PC-9 (cell line): ENCODE measurements around the gene ELL2. TPM values are rescaled to one million over a fixed set of nuclear protein-coding genes. Genes with fewer than 3 reads are reported as not detected.

Experiments used
- BruUV-seq: library from RNA; stranded (reverse); fragments of 400-500 nt; replicated peaks from 2 replicates; lab custom pipeline; 2021; lab: Mats Ljungman, UMichigan
- CTCF ChIA-PET: fragments of 300-600 bp; sonication (Branson Sonifier 250); formaldehyde crosslinking; loops from one replicate; lab custom pipeline; 2022; ENCODE audit warnings: antibody characterized with exemption; lab: Charles Lee
- POLR2A ChIA-PET: fragments of 300-600 bp; sonication (Branson Sonifier 250); formaldehyde crosslinking; loops from one replicate; lab custom pipeline; 2022; ENCODE audit warnings: antibody characterized with exemption; ENCODE audit not compliant: unreplicated experiment; lab: Charles Lee
- DNase-seq, 2 experiments: peaks; one replicate each; pipeline versions ENCODE4 v3.0.0 to v3.0.0-alpha.2; 2015 to 2022; ENCODE audit warnings: mixed read lengths in 1 of 2
- H2AFZ ChIP-seq: fragments of 200-600 bp; sonication (generic); 2 replicates; pipeline ENCODE4 v1.8.1; 2017; ENCODE audit warnings: antibody characterized with exemption
- H3F3A ChIP-seq: fragments of 200-600 bp; sonication (generic); 2 replicates; pipeline ENCODE4 v1.8.1; 2017; ENCODE audit warnings: antibody characterized with exemption, mild to moderate bottlenecking, low read depth; ENCODE audit not compliant: insufficient read depth
- H3K27ac ChIP-seq: fragments of 200-600 bp; sonication (generic); 2 replicates; pipeline ENCODE4 v1.6.1; 2016; ENCODE audit warnings: mixed run types
- H3K27me3 ChIP-seq: fragments of 200-600 bp; sonication (generic); 2 replicates; pipeline ENCODE4 v1.6.1; 2016; ENCODE audit warnings: low read depth, mixed run types; ENCODE audit not compliant: insufficient read depth
- H3K36me3 ChIP-seq: fragments of 200-600 bp; sonication (generic); 2 replicates; pipeline ENCODE4 v1.6.1; 2016; ENCODE audit warnings: low read depth, mixed run types
- H3K4me1 ChIP-seq: fragments of 200-600 bp; sonication (generic); replicated peaks from 2 replicates; pipeline ENCODE4 v1.6.1; 2016; ENCODE audit warnings: mixed run types; ENCODE audit not compliant: insufficient read depth
- H3K4me2 ChIP-seq: fragments of 200-600 bp; sonication (generic); 2 replicates; pipeline ENCODE4 v1.6.1; 2017; ENCODE audit warnings: mixed run types
- H3K4me3 ChIP-seq: fragments of 200-600 bp; sonication (generic); 2 replicates; pipeline ENCODE4 v1.6.1; 2016; ENCODE audit warnings: mixed run types
- H3K79me2 ChIP-seq: fragments of 200-600 bp; sonication (generic); 2 replicates; pipeline ENCODE4 v1.6.1; 2017; ENCODE audit warnings: low read depth, mixed run types
- H3K9me2 ChIP-seq: fragments of 200-600 bp; sonication (generic); 2 replicates; pipeline ENCODE4 v1.8.1; 2017; ENCODE audit warnings: mild to moderate bottlenecking; ENCODE audit not compliant: insufficient read depth
- H3K9me3 ChIP-seq: fragments of 200-600 bp; sonication (generic); 2 replicates; pipeline ENCODE4 v1.8.1; 2016; ENCODE audit warnings: low read depth; ENCODE audit not compliant: insufficient read depth
- H4K20me1 ChIP-seq: fragments of 200-600 bp; sonication (generic); 2 replicates; pipeline ENCODE4 v1.8.1; 2017; ENCODE audit not compliant: insufficient read depth
- CTCF ChIP-seq: fragments of 200-600 bp; sonication (generic); conservative IDR thresholded peaks from 2 replicates; pipeline ENCODE4 v1.6.1; 2017; ENCODE audit warnings: mixed run types, antibody characterized with exemption, mild to moderate bottlenecking, moderate library complexity
- EZH2 ChIP-seq: fragments of 200-600 bp; sonication (generic); IDR thresholded peaks from 2 replicates; pipeline ENCODE4 v1.8.0; 2017; ENCODE audit warnings: antibody characterized with exemption, low read depth
- intact Hi-C: fragments of 100-400 bp; cut with micrococcal nuclease; formaldehyde crosslinking; loops from one replicate; pipeline ENCODE4 v1.10.0; 2022; ENCODE audit not compliant: unreplicated experiment
- total RNA-seq: library from RNA; stranded (reverse); gene quantifications from 2 replicates; pipeline ENCODE4 v1.2.3, GENCODE V29; 2021

ELL2 gene
- total RNA-seq, 1 experiment from 2014 or later = 25.5 TPM

DNA sequence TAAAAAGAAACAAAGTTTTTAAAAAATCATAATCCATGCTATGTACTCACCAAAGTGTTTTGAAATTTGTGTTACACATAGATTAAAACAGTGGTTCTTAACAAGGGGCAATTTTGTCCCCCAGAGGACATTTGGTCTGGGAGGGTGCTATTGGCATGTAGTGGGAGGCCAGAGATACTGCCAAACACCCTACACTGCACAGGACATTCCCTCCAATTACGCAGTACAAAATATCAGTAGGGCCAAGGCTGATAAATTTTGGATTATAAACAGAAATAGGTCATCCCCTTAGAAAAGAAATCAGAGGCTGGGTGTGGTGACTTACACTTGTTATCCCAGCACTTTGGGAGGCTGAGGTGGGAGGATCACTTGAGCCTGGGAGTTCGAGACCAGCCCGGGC lies 38.9 kb downstream of the ELL2 start:
- Histone ChIP-seq H4K20me1 (peaks cover 4% of the 10 kb centered on the region; the same call in 1 of the 2 replicates), H3K4me3 (no peak overlapping the region), H3K27ac (peak overlapping the region; percentile 8; the same call in 1 of the 2 replicates), H3K27me3 (no peaks in the 10 kb centered on the region), H3K79me2 (peaks cover 33% of the 10 kb centered on the region), H3K9me2 (no peaks in the 10 kb centered on the region), H3K9me3 (no peaks in the 10 kb centered on the region), H3K4me1 (peaks cover 6% of the 10 kb centered on the region; the same call in 1 of the 2 replicates), H3K4me2 (no peak overlapping the region), H3F3A (no peaks in the 10 kb centered on the region), H3K36me3 (no peaks in the 10 kb centered on the region), H2AFZ (no peak overlapping the region)
- BruUV-seq = no TSS peak
- ChIA-PET POLR2A (no interaction called here), CTCF (no interaction called here)
- intact Hi-C loops = no loop called here
- TF ChIP-seq CTCF (no peak), EZH2 (no peak)
- no peak for DNase-seq

DNA sequence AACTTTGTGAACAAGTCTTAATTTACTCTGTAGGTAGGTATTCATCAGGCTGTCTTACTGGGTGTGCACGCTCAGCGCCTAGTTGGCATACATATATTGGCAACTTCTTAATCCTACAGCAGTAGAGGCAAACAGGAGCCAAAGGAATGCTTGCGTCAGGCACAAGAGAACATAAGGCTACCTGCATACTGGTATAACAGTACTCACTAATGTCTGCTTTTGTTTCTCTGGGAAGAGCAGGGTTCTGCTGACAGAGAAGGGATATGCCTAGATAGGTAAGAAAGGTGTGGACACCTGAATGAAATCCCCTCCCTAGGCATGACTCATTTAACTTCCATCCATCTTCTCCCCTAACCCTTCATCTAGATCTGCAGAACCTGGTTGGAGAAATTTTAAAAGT lies 40.1 kb downstream of the ELL2 start:
- Histone ChIP-seq H4K20me1 (peaks cover 4% of the 10 kb centered on the region; the same call in 1 of the 2 replicates), H3K9me2 (no peaks in the 10 kb centered on the region), H3K4me1 (peaks cover 6% of the 10 kb centered on the region; the same call in 1 of the 2 replicates), H3K9me3 (no peaks in the 10 kb centered on the region), H3F3A (no peaks in the 10 kb centered on the region), H3K27ac (no peak overlapping the region), H3K79me2 (peaks cover 27% of the 10 kb centered on the region), H3K36me3 (no peaks in the 10 kb centered on the region), H2AFZ (no peak overlapping the region), H3K4me3 (no peak overlapping the region), H3K4me2 (no peak overlapping the region), H3K27me3 (no peaks in the 10 kb centered on the region)
- no TSS peak for BruUV-seq
- DNase-seq = no peak
- intact Hi-C loops = no loop called here
- ChIA-PET CTCF (no interaction called here), POLR2A (no interaction called here)
- TF ChIP-seq EZH2 (no peak), CTCF (no peak)

DNA sequence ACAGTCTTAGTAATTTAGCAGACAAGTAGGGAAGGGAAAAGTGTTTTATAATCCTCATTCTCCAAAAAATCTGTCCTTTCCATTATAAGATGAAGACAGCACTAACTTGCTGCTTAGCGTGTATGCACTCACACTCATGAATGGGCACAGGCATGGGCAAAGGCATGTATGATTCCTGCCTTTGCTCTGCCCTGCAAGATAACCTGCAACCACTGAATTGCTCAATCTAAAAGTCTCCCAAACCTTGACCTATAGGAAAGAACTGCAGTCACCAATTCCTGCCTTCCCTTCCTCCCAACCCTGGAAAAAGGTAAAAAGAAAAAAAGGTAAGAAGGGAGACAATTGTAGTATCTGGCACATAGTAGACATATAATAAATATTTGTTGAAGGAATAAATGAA lies 40.8 kb downstream of the ELL2 start:
- Histone ChIP-seq H3K9me3 (no peaks in the 10 kb centered on the region), H3K79me2 (peaks cover 24% of the 10 kb centered on the region), H3F3A (no peaks in the 10 kb centered on the region), H3K4me1 (peaks cover 6% of the 10 kb centered on the region; the same call in 1 of the 2 replicates), H3K36me3 (no peaks in the 10 kb centered on the region), H3K27me3 (no peaks in the 10 kb centered on the region), H3K4me3 (no peak overlapping the region), H4K20me1 (peaks cover 4% of the 10 kb centered on the region; the same call in 1 of the 2 replicates), H3K9me2 (no peaks in the 10 kb centered on the region), H2AFZ (no peak overlapping the region), H3K27ac (no peak overlapping the region), H3K4me2 (no peak overlapping the region)
- intact Hi-C loops = no loop called here
- no TSS peak for BruUV-seq
- ChIA-PET CTCF (no interaction called here), POLR2A (no interaction called here)
- no peak for DNase-seq
- TF ChIP-seq EZH2 = no peak
- TF ChIP-seq CTCF = no peak
